ENCODE results near the gene COLEC11.

Gene COLEC11

DNA sequence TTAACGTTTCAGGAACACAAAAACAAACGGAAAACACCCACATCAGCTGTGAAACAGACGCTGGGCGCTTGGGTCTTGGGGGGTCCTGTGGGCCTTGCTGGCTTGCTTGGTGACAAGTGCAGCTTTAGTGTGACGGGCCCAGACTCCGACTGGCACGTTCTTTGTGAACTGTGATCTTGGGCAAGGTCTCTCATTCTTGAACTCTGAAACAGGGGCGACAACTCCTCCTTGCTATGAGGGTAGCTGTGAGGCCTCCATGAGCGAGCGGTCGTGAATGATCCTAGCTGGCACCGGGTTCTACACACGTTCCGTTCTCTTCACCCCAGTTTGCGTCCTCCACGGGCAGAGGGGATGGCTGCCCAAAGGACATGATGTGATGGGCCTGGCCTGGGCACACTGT lies 8.7 kb upstream of the COLEC11 start:
- H3K27ac ChIP-seq, result peak overlapping the region; percentile 84
- no peak for TF ChIP-seq CTCF (conservative IDR thresholded peaks at IDR 0.05)

DNA sequence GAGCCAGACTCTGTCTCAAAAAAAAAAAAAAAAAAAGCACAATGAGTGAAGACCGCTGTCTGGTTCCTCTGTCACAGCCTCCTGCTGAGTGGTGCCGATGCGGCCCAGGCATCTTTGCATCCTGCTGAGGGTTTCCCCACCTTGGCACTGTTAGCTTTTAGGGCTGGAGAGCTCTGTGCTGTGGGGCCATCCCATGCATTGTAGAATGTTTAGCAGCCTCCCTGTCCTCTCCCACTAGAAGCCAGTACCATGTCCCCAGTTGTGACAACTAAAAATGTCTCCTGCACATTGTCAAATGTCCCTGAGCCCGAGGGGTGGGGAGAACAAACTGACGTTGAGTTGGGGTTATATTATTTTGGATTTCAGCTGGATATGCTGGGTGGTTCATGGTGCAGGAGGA lies 7.9 kb upstream of the COLEC11 start:
- TF ChIP-seq CTCF (conservative IDR thresholded peaks at IDR 0.05), result no peak
- no peak overlapping the region for H3K27ac ChIP-seq

DNA sequence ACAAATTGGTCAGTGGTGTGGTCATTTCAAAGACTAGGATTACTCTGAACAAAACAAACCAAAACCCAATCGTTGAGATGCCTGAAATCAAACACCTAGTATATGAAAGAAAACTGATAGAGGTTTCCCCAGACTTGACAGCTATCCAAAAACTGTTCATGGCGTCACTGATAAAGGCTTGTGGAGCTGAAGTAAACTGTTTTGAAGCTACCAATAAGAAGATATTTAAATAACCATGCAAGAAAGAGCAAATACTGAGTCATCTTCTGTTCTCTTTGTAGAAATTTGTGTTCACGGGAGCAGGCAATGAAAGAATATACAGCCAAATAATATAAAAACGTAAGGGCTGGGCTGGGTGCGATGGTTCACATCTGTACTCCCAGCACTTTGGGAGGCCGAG lies 7.5 kb upstream of the COLEC11 start:
- H3K27ac ChIP-seq, result no peak overlapping the region
- no peak for TF ChIP-seq CTCF (conservative IDR thresholded peaks at IDR 0.05)

- TF ChIP-seq CTCF (conservative IDR thresholded peaks at IDR 0.05), result no peak
- H3K27ac ChIP-seq, result no peak overlapping the region
These were observed 6.8 kb upstream of the COLEC11 start for GRCh38 chr2:3588084-3588483.

GRCh38 chr2:3589086-3589485 lies 5.8 kb upstream of the COLEC11 start:
- no peak for TF ChIP-seq CTCF (conservative IDR thresholded peaks at IDR 0.05)
- H3K27ac ChIP-seq, result no peak overlapping the region

DNA sequence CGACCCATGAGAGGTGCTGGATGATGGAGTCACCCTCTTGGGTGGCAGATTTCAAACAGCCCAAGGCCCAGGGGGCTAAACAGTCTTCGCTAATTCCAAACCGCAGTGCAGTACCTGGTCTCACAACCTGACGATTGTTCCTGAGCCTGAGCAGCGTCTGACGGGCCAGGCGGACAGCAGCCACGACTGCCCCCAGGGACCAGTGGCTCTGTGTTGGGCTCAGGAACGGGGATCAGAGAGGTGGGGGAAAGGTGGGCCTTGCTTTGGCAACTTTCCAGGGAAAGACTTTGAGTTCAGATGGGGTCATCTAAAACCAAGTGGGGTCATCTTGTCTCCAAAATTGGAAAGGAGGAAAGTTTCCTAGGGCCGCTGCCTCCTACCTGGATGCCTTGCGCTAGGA lies 492 bp downstream of the COLEC11 start:
- H3K27ac ChIP-seq, result no peak overlapping the region
- no peak for TF ChIP-seq CTCF (conservative IDR thresholded peaks at IDR 0.05)

DNA sequence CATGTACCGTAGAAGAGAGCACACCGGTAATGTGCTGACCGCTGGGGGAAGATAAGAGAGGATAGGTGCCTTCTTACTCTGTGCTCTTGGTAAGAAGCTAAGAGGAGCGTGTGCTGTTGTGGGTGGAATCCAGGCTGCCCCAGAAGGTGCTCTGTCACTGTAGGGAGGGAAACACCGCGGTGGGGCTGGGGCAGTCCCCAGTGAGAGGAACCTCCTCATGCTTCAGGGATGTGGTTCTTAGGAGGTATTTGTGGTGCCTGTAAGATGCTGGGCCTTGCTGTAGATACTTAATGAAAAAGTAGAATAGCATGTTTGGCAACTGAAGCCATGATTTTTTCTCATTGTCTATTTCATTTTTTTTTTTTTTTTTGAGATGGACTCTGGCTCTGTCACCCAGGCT lies 1.1 kb downstream of the COLEC11 start:
- TF ChIP-seq CTCF (conservative IDR thresholded peaks at IDR 0.05), result no peak

More for the DNA sequence above, 1.1 kb downstream of the COLEC11 start:
- H3K27ac ChIP-seq, result no peak overlapping the region
